LNCaP clone FGC (cell line): ENCODE measurements around the gene PAGE5.

Experiments
- DNase-seq: peaks from one replicate; pipeline ENCODE4 v3.0.0-alpha.2; 2011; ENCODE audit warnings: low read depth
- H3K4me3 ChIP-seq: 2 replicates; pipeline ENCODE4 v1.5.1; 2011; ENCODE audit warnings: mild to moderate bottlenecking, low read depth, low read length, control low read depth
- CTCF ChIP-seq: IDR thresholded peaks from 2 replicates; pipeline ENCODE4 v1.5.1; 2012; ENCODE audit warnings: mild to moderate bottlenecking; ENCODE audit not compliant: control insufficient read depth, insufficient read depth; ENCODE audit errors: extremely low read depth

Gene PAGE5

DNA sequence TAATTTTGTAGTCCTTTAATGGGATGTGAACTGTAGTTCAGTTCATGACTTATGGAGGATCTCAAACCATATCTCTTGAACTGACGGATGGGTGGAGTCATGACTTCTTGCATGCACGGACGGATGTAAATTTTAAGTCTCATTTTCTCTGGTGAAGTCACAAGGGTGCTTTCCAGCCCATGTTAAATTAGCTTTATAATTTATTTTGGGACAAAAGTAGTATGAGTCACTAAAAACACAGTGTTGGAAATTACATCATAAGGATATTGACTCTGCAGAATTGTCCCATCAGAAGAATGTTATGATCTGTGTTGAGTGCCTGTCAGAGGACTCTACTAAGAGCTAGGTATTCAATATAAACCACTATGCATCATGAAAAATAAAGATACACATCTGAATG lies 6.8 kb upstream of the PAGE5 start:
- no peak overlapping the region for H3K4me3 ChIP-seq
- DNase-seq, result no peak
- no peak for TF ChIP-seq CTCF

- no peak for TF ChIP-seq CTCF
- no peak overlapping the region for H3K4me3 ChIP-seq
- DNase-seq, result no peak
These were observed 20.7 kb downstream of the PAGE5 start for GRCh38 chrX:55240788-55241340.

DNA sequence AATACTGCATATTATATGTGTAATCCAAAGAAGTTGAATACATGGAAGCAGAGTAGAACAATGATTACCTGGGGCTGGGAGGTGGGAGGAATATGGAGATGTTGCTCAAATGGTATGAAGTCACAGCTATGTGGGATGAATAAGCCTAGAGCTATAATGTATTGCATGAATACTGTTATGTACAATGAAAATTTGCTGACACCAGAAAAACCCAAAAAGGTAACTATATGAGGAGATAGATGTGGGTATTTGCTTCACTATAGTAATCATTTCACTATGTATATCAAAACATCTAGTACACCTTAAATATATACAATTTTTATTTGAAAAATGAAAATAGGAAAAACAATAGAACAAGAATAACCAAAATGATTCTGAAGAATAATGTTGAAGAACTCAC lies 33.4 kb downstream of the PAGE5 start:
- no peak for TF ChIP-seq CTCF
- no peak overlapping the region for H3K4me3 ChIP-seq
- DNase-seq, result no peak

DNA sequence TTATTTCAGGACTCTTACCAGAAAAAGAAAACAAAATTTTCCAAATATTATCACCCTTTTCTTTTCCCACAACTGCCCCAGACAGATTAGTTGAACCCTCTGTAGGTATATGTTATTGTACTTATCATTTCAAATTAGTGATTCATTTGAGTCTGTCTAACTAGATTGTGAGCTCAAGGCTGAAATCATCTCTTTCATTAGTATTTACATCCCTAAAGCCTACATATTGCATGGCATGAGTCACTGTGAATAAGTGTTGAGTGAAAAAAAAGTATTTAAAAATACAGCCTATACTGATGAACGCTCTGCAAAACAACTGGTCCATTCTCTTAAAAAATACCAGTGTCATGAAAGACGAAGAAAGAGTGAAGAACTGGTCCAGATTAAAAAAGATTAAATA lies 40.7 kb downstream of the PAGE5 start:
- TF ChIP-seq CTCF, result no peak
- H3K4me3 ChIP-seq, result no peak overlapping the region
- DNase-seq, result no peak

- no peak within 1 kb of the TSS for H3K4me3 ChIP-seq
- no peak for DNase-seq
- TF ChIP-seq CTCF, result no peak
These were observed 44.7 kb downstream of the PAGE5 start, which contains the start of gene PAGE3 for GRCh38 chrX:55264816-55265215. PAGE3 (minus strand) TSS chrX:55264916; CDS start chrX:55263903, 1,013 bp downstream.
